ENCODE results near the gene ABLIM1.

ABLIM1 gene

GRCh38 chr10:114387784-114388183 lies 270.3 kb downstream of the ABLIM1 start:
- no peak for TF ChIP-seq CTCF (IDR thresholded peaks at IDR 0.05; ENCODE audit: low read depth, low read length)
- no peak for DNase-seq (ENCODE audit: extremely low read depth, low read depth)

GRCh38 chr10:114386452-114386851 lies 271.6 kb downstream of the ABLIM1 start:
- DNase-seq (ENCODE audit: extremely low read depth, low read depth), result no peak

GRCh38 chr10:114385557-114385956 lies 272.5 kb downstream of the ABLIM1 start:
- DNase-seq (ENCODE audit: extremely low read depth, low read depth), result no peak
- TF ChIP-seq CTCF (IDR thresholded peaks at IDR 0.05; ENCODE audit: low read depth, low read length), result no peak

More at GRCh38 chr10:114386452-114386851, 271.6 kb downstream of the ABLIM1 start:
- no peak for TF ChIP-seq CTCF (IDR thresholded peaks at IDR 0.05; ENCODE audit: low read depth, low read length)

- no peak for DNase-seq (ENCODE audit: extremely low read depth, low read depth)
- no peak for TF ChIP-seq CTCF (IDR thresholded peaks at IDR 0.05; ENCODE audit: low read depth, low read length)
Observed at GRCh38 chr10:114384601-114385000, 273.5 kb downstream of the ABLIM1 start.

GRCh38 chr10:114384181-114384580 lies 273.9 kb downstream of the ABLIM1 start:
- no peak for TF ChIP-seq CTCF (IDR thresholded peaks at IDR 0.05; ENCODE audit: low read depth, low read length)
- DNase-seq (ENCODE audit: extremely low read depth, low read depth), result no peak

Data from AG09319 (cell line).